ENCODE measurements around the gene PSMC1.
A peak's percentile ranks its signal among the peaks of the same experiment; 100 is the strongest.

The PSMC1 gene

GRCh38 chr14:90275820-90276219 is 19.5 kb downstream of the PSMC1 start:
- Histone ChIP-seq H3K36me3 (ENCODE audit: insufficient read depth, low read length) (peaks cover 14% of the 10 kb centered on the region), H3K4me1 (ENCODE audit: control insufficient read depth, insufficient read depth, low read length, unreplicated experiment) (peaks cover 28% of the 10 kb centered on the region), H2AFZ (ENCODE audit: low read length, unreplicated experiment) (no peak overlapping the region), H3K4me3 (ENCODE audit: low read depth, low read length) (no peak overlapping the region), H3K27ac (ENCODE audit: low read depth, low read length) (peak overlapping the region; percentile 81), H3K27me3 (ENCODE audit: insufficient read depth, low read length) (no peaks in the 10 kb centered on the region), H3K79me2 (ENCODE audit: control insufficient read depth, insufficient read depth, low read length, unreplicated experiment) (no peaks in the 10 kb centered on the region)

DNA sequence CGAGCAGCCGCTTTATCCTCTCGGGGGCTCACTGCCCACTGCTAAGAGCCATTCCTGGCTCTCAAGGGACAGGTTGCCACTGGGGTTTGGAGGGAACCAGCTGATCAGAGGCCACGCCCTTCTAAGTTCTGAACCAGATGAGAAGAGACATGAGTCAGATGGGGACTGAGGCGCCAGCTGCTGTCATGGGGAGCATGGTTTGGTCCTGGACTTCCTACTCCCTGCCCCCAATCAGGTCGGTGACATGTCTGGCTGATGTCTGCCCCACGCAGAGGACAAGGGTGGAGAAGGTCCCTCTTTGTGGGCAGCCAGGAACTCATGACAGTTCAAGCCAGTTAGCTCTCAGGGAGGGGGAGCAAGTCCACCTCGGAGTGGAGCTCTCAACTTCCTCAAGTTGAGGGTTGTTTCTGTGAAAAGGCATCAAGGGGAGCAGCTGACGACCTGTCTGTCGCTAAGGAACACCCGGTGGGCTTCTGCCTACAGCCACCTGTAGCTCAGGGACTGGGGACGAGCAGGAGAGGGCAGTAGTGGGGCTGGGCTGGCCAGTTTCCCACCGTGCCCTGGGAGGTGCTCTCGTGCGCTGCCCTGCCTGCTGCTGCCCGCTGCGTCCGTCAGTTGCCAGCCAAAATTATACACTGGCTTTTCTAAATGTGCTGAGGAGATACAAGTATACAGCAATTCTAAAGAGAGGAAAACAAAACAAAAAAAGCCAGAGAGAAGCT is 20.5 kb downstream of the PSMC1 start:
- Histone ChIP-seq H2AFZ (ENCODE audit: low read length, unreplicated experiment) (no peak overlapping the region), H3K27me3 (ENCODE audit: insufficient read depth, low read length) (no peaks in the 10 kb centered on the region), H3K79me2 (ENCODE audit: control insufficient read depth, insufficient read depth, low read length, unreplicated experiment) (no peaks in the 10 kb centered on the region), H3K27ac (ENCODE audit: low read depth, low read length) (peak overlapping the region; percentile 81), H3K4me1 (ENCODE audit: control insufficient read depth, insufficient read depth, low read length, unreplicated experiment) (peaks cover 38% of the 10 kb centered on the region), H3K36me3 (ENCODE audit: insufficient read depth, low read length) (0 out of 2 replicates have a peak, but pooled peaks cover 6% of the 10 kb centered on the region), H3K4me3 (ENCODE audit: low read depth, low read length) (no peak overlapping the region)

DNA sequence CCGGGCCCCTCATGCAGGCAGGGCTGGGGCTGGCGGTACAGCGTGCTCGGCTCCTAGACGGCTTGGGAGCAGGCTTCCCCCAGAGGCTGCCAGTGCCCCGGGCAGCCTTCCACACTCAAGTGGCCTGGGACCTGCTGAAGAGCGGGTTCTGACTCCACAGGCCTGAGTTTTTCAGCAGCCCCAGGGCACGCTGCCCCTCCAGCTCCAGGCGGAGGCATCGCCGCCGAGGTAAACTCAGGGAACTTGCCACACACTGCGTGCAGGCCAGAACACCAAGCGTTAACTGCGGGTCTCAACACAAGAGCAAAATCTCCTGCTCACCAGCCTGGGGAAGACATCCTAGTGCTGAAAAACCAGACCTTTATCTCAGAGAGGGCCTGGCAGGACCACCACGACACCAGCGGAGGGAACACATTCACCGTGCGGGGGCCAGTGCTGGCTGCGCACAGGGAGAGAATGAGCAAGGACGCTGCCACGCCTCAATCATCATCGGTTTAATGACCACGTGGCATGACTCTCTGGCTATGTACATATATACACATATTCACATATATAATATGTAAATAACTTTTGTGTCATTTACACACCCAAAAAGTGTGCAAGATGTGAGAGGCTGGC is 21.3 kb downstream of the PSMC1 start:
- Histone ChIP-seq H3K27me3 (ENCODE audit: insufficient read depth, low read length) (no peaks in the 10 kb centered on the region), H3K4me1 (ENCODE audit: control insufficient read depth, insufficient read depth, low read length, unreplicated experiment) (peaks cover 45% of the 10 kb centered on the region), H3K36me3 (ENCODE audit: insufficient read depth, low read length) (0 out of 2 replicates have a peak, but pooled peaks cover 4% of the 10 kb centered on the region), H3K79me2 (ENCODE audit: control insufficient read depth, insufficient read depth, low read length, unreplicated experiment) (no peaks in the 10 kb centered on the region), H3K27ac (ENCODE audit: low read depth, low read length) (no peak overlapping the region), H2AFZ (ENCODE audit: low read length, unreplicated experiment) (no peak overlapping the region), H3K4me3 (ENCODE audit: low read depth, low read length) (no peak overlapping the region)

DNA sequence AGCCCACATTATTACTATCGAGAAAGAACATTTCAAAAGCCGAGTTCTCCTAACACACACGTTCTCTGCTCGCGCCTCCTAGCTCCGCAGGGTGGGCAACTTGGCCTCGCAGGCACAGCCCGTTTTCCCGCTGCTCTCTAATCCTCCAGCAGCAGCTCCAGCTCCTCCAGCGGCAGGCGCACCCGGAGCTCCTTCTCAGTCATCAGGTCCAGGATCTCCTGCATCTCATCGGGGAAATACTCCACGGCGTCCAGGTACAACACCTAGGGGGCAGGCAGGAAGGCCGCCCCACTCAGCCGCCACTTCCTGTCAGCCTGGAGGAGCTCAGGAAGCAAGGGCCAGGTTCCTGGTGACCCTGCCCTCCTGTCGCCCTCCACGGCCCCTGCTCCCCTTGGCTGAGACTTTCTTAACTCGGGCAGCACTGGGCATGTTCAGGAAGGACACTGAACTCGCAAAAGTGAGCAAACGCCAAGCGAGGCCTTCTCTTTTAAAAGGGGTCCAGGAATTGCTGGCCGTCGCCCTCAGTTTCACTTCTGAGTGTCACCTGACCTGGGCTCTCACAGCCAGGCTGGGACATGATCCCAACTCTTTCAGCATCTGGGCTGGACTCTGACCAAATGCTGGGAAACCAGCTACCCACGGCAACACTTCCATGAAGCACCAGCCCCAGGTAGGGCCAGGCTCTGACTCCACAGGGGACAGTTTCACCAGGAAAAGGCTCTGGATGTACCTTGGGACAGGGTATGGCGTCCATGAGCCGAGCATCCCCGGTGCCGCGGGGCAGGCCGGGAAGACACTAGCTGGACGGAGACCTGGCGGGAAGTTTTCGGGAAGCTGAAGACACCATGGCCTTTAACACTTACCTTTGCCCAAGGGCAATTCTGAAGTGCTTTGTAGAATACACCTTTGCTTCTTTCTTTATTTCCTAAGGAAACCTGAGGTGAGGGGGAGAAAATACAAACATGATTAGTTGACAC is 22.1 kb downstream of the PSMC1 start:
- Histone ChIP-seq H3K79me2 (ENCODE audit: control insufficient read depth, insufficient read depth, low read length, unreplicated experiment) (no peaks in the 10 kb centered on the region), H2AFZ (ENCODE audit: low read length, unreplicated experiment) (no peak overlapping the region), H3K27ac (ENCODE audit: low read depth, low read length) (no peak overlapping the region), H3K4me3 (ENCODE audit: low read depth, low read length) (no peak overlapping the region), H3K36me3 (ENCODE audit: insufficient read depth, low read length) (no peaks in the 10 kb centered on the region), H3K4me1 (ENCODE audit: control insufficient read depth, insufficient read depth, low read length, unreplicated experiment) (peaks cover 45% of the 10 kb centered on the region), H3K27me3 (ENCODE audit: insufficient read depth, low read length) (no peaks in the 10 kb centered on the region)

DNA sequence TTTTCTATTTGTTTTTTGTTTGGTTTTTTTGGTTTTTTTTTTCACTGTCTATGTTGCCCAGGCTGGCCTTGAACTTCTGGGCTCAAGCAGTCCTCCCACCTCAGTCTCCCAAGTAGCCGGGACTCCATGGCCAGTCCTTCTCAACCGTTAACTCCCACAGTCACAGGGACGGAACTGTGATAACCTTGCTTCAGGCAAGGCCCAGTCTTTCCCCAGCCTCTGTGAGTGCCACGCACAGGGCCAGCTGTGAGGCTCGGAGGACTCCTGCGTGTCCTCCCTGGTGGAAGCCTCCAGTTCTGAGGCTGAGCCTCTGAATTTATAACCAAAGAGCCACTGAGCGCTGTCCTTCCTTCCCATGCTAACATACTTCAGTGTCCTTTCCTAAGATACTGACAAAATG is 23.7 kb downstream of the PSMC1 start:
- no peaks in the 10 kb centered on the region for H3K79me2 ChIP-seq (ENCODE audit: control insufficient read depth, insufficient read depth, low read length, unreplicated experiment)
- peaks cover 36% of the 10 kb centered on the region for H3K4me1 ChIP-seq (ENCODE audit: control insufficient read depth, insufficient read depth, low read length, unreplicated experiment)
- no peak overlapping the region for H3K27ac ChIP-seq (ENCODE audit: low read depth, low read length)
- H3K27me3 ChIP-seq (ENCODE audit: insufficient read depth, low read length) = no peaks in the 10 kb centered on the region
- H3K4me3 ChIP-seq (ENCODE audit: low read depth, low read length) = no peak overlapping the region
- no peak overlapping the region for H2AFZ ChIP-seq (ENCODE audit: low read length, unreplicated experiment)
- no peaks in the 10 kb centered on the region for H3K36me3 ChIP-seq (ENCODE audit: insufficient read depth, low read length)

GRCh38 chr14:90281261-90281660 is 24.9 kb downstream of the PSMC1 start:
- Histone ChIP-seq H3K27ac (ENCODE audit: low read depth, low read length) (peak overlapping the region; percentile 63), H3K4me1 (ENCODE audit: control insufficient read depth, insufficient read depth, low read length, unreplicated experiment) (peaks cover 27% of the 10 kb centered on the region), H3K36me3 (ENCODE audit: insufficient read depth, low read length) (no peaks in the 10 kb centered on the region), H2AFZ (ENCODE audit: low read length, unreplicated experiment) (no peak overlapping the region), H3K4me3 (ENCODE audit: low read depth, low read length) (peak overlapping the region; percentile 20; the same call in 1 of the 2 replicates), H3K27me3 (ENCODE audit: insufficient read depth, low read length) (no peaks in the 10 kb centered on the region), H3K79me2 (ENCODE audit: control insufficient read depth, insufficient read depth, low read length, unreplicated experiment) (no peaks in the 10 kb centered on the region)

GRCh38 chr14:90281756-90282155 is 25.4 kb downstream of the PSMC1 start:
- Histone ChIP-seq H3K79me2 (ENCODE audit: control insufficient read depth, insufficient read depth, low read length, unreplicated experiment) (no peaks in the 10 kb centered on the region), H3K27me3 (ENCODE audit: insufficient read depth, low read length) (no peaks in the 10 kb centered on the region), H3K36me3 (ENCODE audit: insufficient read depth, low read length) (no peaks in the 10 kb centered on the region), H2AFZ (ENCODE audit: low read length, unreplicated experiment) (no peak overlapping the region), H3K27ac (ENCODE audit: low read depth, low read length) (peak overlapping the region; percentile 63), H3K4me3 (ENCODE audit: low read depth, low read length) (peak overlapping the region; percentile 20; the same call in 1 of the 2 replicates), H3K4me1 (ENCODE audit: control insufficient read depth, insufficient read depth, low read length, unreplicated experiment) (peaks cover 22% of the 10 kb centered on the region)

DNA sequence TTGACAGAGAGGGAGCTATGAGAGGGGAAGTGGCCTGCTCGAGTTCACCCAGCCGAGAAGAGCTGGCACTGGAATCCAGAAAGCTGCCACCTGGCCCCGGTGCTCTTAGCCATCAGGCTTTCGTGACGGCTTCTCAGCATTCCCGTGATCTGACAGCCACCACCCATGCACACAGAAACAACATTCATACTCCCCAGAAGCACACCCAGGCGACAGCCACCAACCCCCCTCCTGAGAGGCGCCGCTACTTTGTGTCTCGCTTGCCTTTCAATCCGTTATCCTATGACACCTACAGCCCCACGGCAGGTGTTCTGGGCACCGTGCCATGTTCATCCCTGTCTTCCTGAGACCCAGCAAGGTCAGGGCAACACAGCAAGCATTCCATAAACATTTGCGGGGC is 31.4 kb downstream of the PSMC1 start:
- no peaks in the 10 kb centered on the region for H3K36me3 ChIP-seq (ENCODE audit: insufficient read depth, low read length)
- H3K27ac ChIP-seq (ENCODE audit: low read depth, low read length) = no peak overlapping the region
- H2AFZ ChIP-seq (ENCODE audit: low read length, unreplicated experiment) = no peak overlapping the region
- H3K79me2 ChIP-seq (ENCODE audit: control insufficient read depth, insufficient read depth, low read length, unreplicated experiment) = no peaks in the 10 kb centered on the region
- H3K27me3 ChIP-seq (ENCODE audit: insufficient read depth, low read length) = no peaks in the 10 kb centered on the region
- H3K4me3 ChIP-seq (ENCODE audit: low read depth, low read length) = no peak overlapping the region
- no peaks in the 10 kb centered on the region for H3K4me1 ChIP-seq (ENCODE audit: control insufficient read depth, insufficient read depth, low read length, unreplicated experiment)

DNA sequence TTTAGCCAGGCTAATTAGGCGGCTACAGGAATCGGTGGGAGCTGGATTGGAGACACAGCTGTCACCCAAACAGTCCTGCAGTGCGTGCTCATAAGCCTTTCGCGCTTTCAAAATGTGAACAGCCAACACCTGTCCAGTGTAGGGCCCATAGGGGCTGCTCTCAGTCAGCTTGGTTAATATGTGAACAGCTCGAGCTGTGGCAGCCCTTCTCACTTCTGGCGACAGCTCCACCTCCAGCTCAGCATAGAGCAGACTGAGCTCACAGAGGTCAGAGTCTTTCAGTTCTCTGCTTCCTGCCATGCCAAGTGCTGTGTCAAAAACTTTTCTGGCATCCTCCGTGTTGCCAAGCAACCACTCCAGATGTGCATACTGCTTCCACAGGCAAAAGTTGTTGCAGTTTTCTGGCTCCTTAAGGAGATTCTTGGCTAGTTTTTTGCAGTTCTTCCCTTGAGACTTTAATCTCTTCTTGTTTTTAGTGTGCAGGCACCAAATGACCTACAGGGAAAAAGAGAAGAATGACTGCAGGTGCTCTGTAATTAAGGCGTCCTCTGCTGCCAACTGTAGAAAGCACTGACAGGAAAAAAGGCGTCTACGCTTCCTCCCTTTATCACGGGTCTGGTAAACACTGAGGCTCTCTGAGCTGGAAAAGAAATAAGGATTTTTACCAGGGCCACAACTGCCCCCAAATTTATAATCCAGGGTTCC is 32.5 kb downstream of the PSMC1 start:
- Histone ChIP-seq H3K27me3 (ENCODE audit: insufficient read depth, low read length) (no peaks in the 10 kb centered on the region), H3K4me1 (ENCODE audit: control insufficient read depth, insufficient read depth, low read length, unreplicated experiment) (no peaks in the 10 kb centered on the region), H3K79me2 (ENCODE audit: control insufficient read depth, insufficient read depth, low read length, unreplicated experiment) (no peaks in the 10 kb centered on the region), H3K27ac (ENCODE audit: low read depth, low read length) (no peak overlapping the region), H2AFZ (ENCODE audit: low read length, unreplicated experiment) (no peak overlapping the region), H3K36me3 (ENCODE audit: insufficient read depth, low read length) (no peaks in the 10 kb centered on the region), H3K4me3 (ENCODE audit: low read depth, low read length) (no peak overlapping the region)

DNA sequence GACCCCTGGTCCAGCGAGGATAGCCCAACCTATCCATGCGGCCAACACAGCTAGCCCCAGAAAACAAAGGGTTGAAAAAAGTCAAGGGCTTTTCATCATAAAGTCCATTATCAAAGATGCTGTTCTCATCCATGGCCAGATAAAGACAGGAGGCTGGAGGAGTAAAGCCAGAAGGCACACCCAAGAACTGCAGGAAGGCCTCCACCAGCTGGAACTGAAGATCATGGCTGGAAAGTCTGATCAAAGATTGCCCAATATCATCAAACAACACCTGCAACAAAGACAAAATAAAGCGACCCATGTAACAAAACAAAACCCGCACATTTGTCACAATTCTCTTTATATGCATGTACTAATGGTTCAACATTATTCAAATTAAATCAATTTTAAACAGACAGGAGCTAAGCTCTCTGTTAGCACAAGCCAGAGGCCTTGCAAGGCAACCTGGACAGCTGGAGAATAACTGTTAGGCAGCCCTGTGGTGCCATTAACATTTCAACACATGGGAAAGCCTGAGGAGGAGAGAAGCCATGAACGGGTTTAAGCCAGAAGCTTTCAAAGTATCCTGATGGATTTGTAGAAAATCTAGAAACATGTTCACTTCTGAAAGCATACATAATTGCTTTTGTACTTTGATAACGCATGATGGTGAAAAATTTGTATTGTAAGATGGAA is 34.1 kb downstream of the PSMC1 start:
- Histone ChIP-seq H3K4me1 (ENCODE audit: control insufficient read depth, insufficient read depth, low read length, unreplicated experiment) (no peaks in the 10 kb centered on the region), H3K79me2 (ENCODE audit: control insufficient read depth, insufficient read depth, low read length, unreplicated experiment) (no peaks in the 10 kb centered on the region), H3K4me3 (ENCODE audit: low read depth, low read length) (no peak overlapping the region), H2AFZ (ENCODE audit: low read length, unreplicated experiment) (no peak overlapping the region), H3K27me3 (ENCODE audit: insufficient read depth, low read length) (no peaks in the 10 kb centered on the region), H3K36me3 (ENCODE audit: insufficient read depth, low read length) (no peaks in the 10 kb centered on the region), H3K27ac (ENCODE audit: low read depth, low read length) (no peak overlapping the region)
